Measurements from ENCODE around the gene RTTN. TPM values are rescaled to one million over a fixed set of nuclear protein-coding genes. Genes with fewer than 3 reads are reported as not detected.

RTTN gene
- total and polyA plus RNA-seq, 2 experiments from 2014 or later = 7.2 to 31.0 TPM

GRCh38 chr18:70132999-70133398, 72.5 kb downstream of the RTTN start:
- Histone ChIP-seq H4K20me1 (replicated peaks; ENCODE audit: insufficient read depth) (no peaks in the 10 kb centered on the region), H2AFZ (no peak overlapping the region), H3F3A (replicated peaks; ENCODE audit: low read depth) (no peaks in the 10 kb centered on the region), H3K4me2 (no peak overlapping the region), H3K4me3 (no peak overlapping the region), H3K4me1 (ENCODE audit: insufficient read depth) (no peaks in the 10 kb centered on the region), H3K79me2 (replicated peaks; ENCODE audit: insufficient read depth) (no peaks in the 10 kb centered on the region), H3K36me3 (ENCODE audit: insufficient read depth) (no peaks in the 10 kb centered on the region), H3K27ac (ENCODE audit: low read depth) (no peak overlapping the region), H3K27me3 (ENCODE audit: insufficient read depth) (no peaks in the 10 kb centered on the region), H3K9me2 (ENCODE audit: insufficient read depth) (no peaks in the 10 kb centered on the region)
- Mint-ChIP-seq H3K36me3 (ENCODE audit: low read depth) (no peaks in the 10 kb centered on the region), H3K4me1 (peaks cover 2% of the 10 kb centered on the region; the same call in 1 of the 3 replicates), H3K27ac (no peak overlapping the region), H3K4me3 (no peak overlapping the region), H3K27me3 (ENCODE audit: insufficient read depth, low read depth, poor library complexity) (no peaks in the 10 kb centered on the region), H3K9me3 (no peaks in the 10 kb centered on the region)
- ATAC-seq = no peak
- DNase-seq (ENCODE audit: low spot score) = no peak
- TF ChIP-seq JUNB (IDR thresholded peaks at IDR 0.05; ENCODE audit: unreplicated experiment) (no peak), EZH2phosphoT487 (IDR thresholded peaks at IDR 0.05; ENCODE audit: unreplicated experiment) (no peak), EZH2 (IDR thresholded peaks at IDR 0.05; ENCODE audit: low read depth, unreplicated experiment) (no peak)

DNA sequence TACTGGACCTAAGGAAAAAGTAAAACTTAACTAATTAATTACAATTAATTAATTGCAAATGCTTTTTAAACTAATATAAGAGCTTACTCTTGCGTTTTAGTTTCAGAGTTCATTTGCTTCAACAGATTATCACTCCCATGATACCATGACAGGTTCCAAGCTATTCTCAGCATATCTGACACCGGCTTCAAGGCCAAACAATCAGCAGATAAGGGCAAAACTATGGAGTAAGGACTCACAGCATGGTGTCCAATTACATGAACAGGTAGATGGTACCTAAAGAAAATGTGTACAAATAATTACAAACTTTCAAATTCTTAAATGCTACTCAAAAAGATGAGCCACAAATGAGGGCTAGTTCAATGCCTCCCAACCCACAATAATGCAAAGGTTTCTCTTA, 77.2 kb downstream of the RTTN start:
- no peaks in the 10 kb centered on the region for H3K27me3 ChIP-seq (ENCODE audit: insufficient read depth)
- H3K4me1 ChIP-seq (ENCODE audit: insufficient read depth) = no peaks in the 10 kb centered on the region
- no peaks in the 10 kb centered on the region for H4K20me1 ChIP-seq (replicated peaks; ENCODE audit: insufficient read depth)
- H3K9me3 Mint-ChIP-seq = no peaks in the 10 kb centered on the region
- H3F3A ChIP-seq (replicated peaks; ENCODE audit: low read depth) = no peaks in the 10 kb centered on the region
- H3K4me3 Mint-ChIP-seq = no peak overlapping the region
- H3K27me3 Mint-ChIP-seq (ENCODE audit: insufficient read depth, low read depth, poor library complexity) = no peaks in the 10 kb centered on the region
- peaks cover 2% of the 10 kb centered on the region; the same call in 1 of the 3 replicates for H3K4me1 Mint-ChIP-seq
- H3K27ac Mint-ChIP-seq = no peak overlapping the region
- DNase-seq (ENCODE audit: low spot score) (no peak), ATAC-seq (no peak)
- H3K36me3 Mint-ChIP-seq (ENCODE audit: low read depth) = no peaks in the 10 kb centered on the region
- H3K36me3 ChIP-seq (ENCODE audit: insufficient read depth) = no peaks in the 10 kb centered on the region
- H2AFZ ChIP-seq = no peak overlapping the region
- H3K9me2 ChIP-seq (ENCODE audit: insufficient read depth) = no peaks in the 10 kb centered on the region
- no peak overlapping the region for H3K27ac ChIP-seq (ENCODE audit: low read depth)
- H3K4me3 ChIP-seq = no peak overlapping the region
- H3K4me2 ChIP-seq = no peak overlapping the region
- no peaks in the 10 kb centered on the region for H3K79me2 ChIP-seq (replicated peaks; ENCODE audit: insufficient read depth)
- TF ChIP-seq STAT1 (IDR thresholded peaks at IDR 0.05; ENCODE audit: unreplicated experiment) (no peak), ZNF331 (CRISPR knock-in tag; IDR thresholded peaks at IDR 0.05; ENCODE audit: low read depth) (no peak), POLR2AphosphoS5 (IDR thresholded peaks at IDR 0.05; ENCODE audit: low read depth) (no peak), ZNF114 (CRISPR knock-in tag; IDR thresholded peaks at IDR 0.05) (no peak), CREB1 (CRISPR knock-in tag; IDR thresholded peaks at IDR 0.05; ENCODE audit: low read depth) (no peak), NANOG (IDR thresholded peaks at IDR 0.05; ENCODE audit: borderline replicate concordance) (no peak), ETS1 (IDR thresholded peaks at IDR 0.05) (no peak), EZH2 (IDR thresholded peaks at IDR 0.05; ENCODE audit: low read depth, unreplicated experiment) (no peak), EZH2phosphoT487 (IDR thresholded peaks at IDR 0.05; ENCODE audit: unreplicated experiment) (no peak), JUNB (IDR thresholded peaks at IDR 0.05; ENCODE audit: unreplicated experiment) (no peak), ZNF462 (CRISPR knock-in tag; IDR thresholded peaks at IDR 0.05) (no peak)
- TF ChIP-seq, protein P1, sequence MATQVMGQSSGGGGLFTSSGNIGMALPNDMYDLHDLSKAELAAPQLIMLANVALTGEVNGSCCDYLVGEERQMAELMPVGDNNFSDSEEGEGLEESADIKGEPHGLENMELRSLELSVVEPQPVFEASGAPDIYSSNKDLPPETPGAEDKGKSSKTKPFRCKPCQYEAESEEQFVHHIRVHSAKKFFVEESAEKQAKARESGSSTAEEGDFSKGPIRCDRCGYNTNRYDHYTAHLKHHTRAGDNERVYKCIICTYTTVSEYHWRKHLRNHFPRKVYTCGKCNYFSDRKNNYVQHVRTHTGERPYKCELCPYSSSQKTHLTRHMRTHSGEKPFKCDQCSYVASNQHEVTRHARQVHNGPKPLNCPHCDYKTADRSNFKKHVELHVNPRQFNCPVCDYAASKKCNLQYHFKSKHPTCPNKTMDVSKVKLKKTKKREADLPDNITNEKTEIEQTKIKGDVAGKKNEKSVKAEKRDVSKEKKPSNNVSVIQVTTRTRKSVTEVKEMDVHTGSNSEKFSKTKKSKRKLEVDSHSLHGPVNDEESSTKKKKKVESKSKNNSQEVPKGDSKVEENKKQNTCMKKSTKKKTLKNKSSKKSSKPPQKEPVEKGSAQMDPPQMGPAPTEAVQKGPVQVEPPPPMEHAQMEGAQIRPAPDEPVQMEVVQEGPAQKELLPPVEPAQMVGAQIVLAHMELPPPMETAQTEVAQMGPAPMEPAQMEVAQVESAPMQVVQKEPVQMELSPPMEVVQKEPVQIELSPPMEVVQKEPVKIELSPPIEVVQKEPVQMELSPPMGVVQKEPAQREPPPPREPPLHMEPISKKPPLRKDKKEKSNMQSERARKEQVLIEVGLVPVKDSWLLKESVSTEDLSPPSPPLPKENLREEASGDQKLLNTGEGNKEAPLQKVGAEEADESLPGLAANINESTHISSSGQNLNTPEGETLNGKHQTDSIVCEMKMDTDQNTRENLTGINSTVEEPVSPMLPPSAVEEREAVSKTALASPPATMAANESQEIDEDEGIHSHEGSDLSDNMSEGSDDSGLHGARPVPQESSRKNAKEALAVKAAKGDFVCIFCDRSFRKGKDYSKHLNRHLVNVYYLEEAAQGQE (IDR thresholded peaks at IDR 0.05; ENCODE audit: unreplicated experiment) = no peak

All from GM23338 (cell line).